ENCODE measurements around the gene RXRB.

GRCh38 chr6:33209856-33210255 lies 9.4 kb upstream of the RXRB start:
- TF ChIP-seq CTCF (IDR thresholded peaks at IDR 0.05) (no peak), POLR2A (IDR thresholded peaks at IDR 0.05) (no peak)
